Gastroesophageal sphincter (tissue), 4 donors: Measurements from ENCODE around the gene SUSD3. TPM values are rescaled to one million over a fixed set of nuclear protein-coding genes. Genes with fewer than 3 reads are reported as not detected.

Source experiments
- ATAC-seq: fragments of 150-250 bp; one replicate; pipeline ENCODE4 v1.9.1; 2016; ENCODE audit warnings: mild to moderate bottlenecking, moderate library complexity
- H3K27ac ChIP-seq, 4 donors: fragments of 200-600 bp; sonication (generic) in 3 of 4; 1 replicate in 3 of 4; 2 replicates in 1 of 4; pipeline ENCODE4 v1.5.1; 2016 to 2019
- H3K27me3 ChIP-seq: fragments of 200-600 bp; sonication (generic); one replicate; pipeline ENCODE4 v1.5.1; 2019
- H3K36me3 ChIP-seq, 2 donors: fragments of 200-600 bp; sonication (generic); one replicate each; pipeline ENCODE4 v1.5.1; 2019; ENCODE audit warnings: control low read depth in 1 of 2
- H3K4me1 ChIP-seq, 3 donors: fragments of 200-600 bp; sonication (generic); 1 replicate in 2 of 3; 2 replicates in 1 of 3; pipeline ENCODE4 v1.5.1; 2016 to 2019; ENCODE audit warnings: control low read depth in 2 of 3
- H3K4me3 ChIP-seq, 2 donors: fragments of 200-600 bp; sonication (generic); one replicate each; pipeline ENCODE4 v1.5.1; 2019; ENCODE audit warnings: mild to moderate bottlenecking in 1 of 2, moderate library complexity in 1 of 2
- H3K9me3 ChIP-seq, 3 donors: fragments of 200-600 bp; sonication (generic); one replicate each; pipeline ENCODE4 v1.5.1; 2017 to 2019; ENCODE audit warnings: control low read depth in 2 of 3
- EP300 ChIP-seq: sonication (generic); formaldehyde crosslinking; IDR thresholded peaks from one replicate; pipeline ENCODE4 v1.6.1; 2017; ENCODE audit warnings: antibody characterized with exemption, mild to moderate bottlenecking
- POLR2A ChIP-seq, 2 donors: fragments of 450-650 bp; IDR thresholded peaks; one replicate each; pipeline ENCODE4 v1.6.1; 2017; ENCODE audit warnings: antibody characterized with exemption in 2 of 2, mild to moderate bottlenecking in 2 of 2, moderate library complexity in 1 of 2
- POLR2AphosphoS5 ChIP-seq: sonication (generic); formaldehyde crosslinking; IDR thresholded peaks from one replicate; pipeline ENCODE4 v1.6.1; 2017; ENCODE audit warnings: antibody characterized with exemption
- WGBS, 2 donors: methylation state at CpG; one replicate each; pipeline ENCODE4 v1.1.5; 2018; ENCODE audit warnings: low coverage in 1 of 2; 5-methylcytosine and 5-hydroxymethylcytosine counted together
- total RNA-seq, 4 donors: library from RNA; depleted of rRNA; stranded (reverse); fragments of >200 nt; gene quantifications; one replicate each; pipeline ENCODE4 v1.1.0, GENCODE V29; 2016
- TF ChIP-seq, protein P1 (sequence below), 4 experiments: fragments of 200-600 bp in 2 of 4; fragments of 450-650 bp in 2 of 4; sonication (generic) in 1 of 4; IDR thresholded peaks; one replicate each; pipeline ENCODE4 v1.5.1; 2017 to 2019; ENCODE audit warnings: antibody characterized with exemption in 4 of 4, mild to moderate bottlenecking in 2 of 4, moderate library complexity in 2 of 4

SUSD3 gene
- total RNA-seq, 4 donors from 2014 or later = 1.5 to 4.7 (median 2.1) TPM; not detected in 1

- Histone ChIP-seq H3K27me3 (peaks cover under 1% of the 10 kb centered on the region), H3K36me3 (no peaks in the 10 kb centered on the region), H3K9me3 (no peaks in the 10 kb centered on the region), H3K4me3 (no peak overlapping the region), H3K4me1 (no peaks in the 10 kb centered on the region), H3K27ac (no peak overlapping the region)
- WGBS, 2 donors = 41 to 83% methylated on average over 3 to 6 of the region's 27 CpGs
- TF ChIP-seq POLR2A (IDR thresholded peaks at IDR 0.05) (no peak), POLR2AphosphoS5 (no peak), EP300 (no peak)
- TF ChIP-seq, protein P1, sequence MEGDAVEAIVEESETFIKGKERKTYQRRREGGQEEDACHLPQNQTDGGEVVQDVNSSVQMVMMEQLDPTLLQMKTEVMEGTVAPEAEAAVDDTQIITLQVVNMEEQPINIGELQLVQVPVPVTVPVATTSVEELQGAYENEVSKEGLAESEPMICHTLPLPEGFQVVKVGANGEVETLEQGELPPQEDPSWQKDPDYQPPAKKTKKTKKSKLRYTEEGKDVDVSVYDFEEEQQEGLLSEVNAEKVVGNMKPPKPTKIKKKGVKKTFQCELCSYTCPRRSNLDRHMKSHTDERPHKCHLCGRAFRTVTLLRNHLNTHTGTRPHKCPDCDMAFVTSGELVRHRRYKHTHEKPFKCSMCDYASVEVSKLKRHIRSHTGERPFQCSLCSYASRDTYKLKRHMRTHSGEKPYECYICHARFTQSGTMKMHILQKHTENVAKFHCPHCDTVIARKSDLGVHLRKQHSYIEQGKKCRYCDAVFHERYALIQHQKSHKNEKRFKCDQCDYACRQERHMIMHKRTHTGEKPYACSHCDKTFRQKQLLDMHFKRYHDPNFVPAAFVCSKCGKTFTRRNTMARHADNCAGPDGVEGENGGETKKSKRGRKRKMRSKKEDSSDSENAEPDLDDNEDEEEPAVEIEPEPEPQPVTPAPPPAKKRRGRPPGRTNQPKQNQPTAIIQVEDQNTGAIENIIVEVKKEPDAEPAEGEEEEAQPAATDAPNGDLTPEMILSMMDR (IDR thresholded peaks at IDR 0.05) = no peak
- ATAC-seq = no peak
Observed at GRCh38 chr9:93020771-93021670, 37.5 kb upstream of the SUSD3 start.

GRCh38 chr9:93022066-93022465, 36.4 kb upstream of the SUSD3 start:
- H3K9me3 ChIP-seq = no peaks in the 10 kb centered on the region
- TF ChIP-seq POLR2AphosphoS5 (no peak), EP300 (no peak), POLR2A (IDR thresholded peaks at IDR 0.05) (no peak)
- TF ChIP-seq, protein P1 (IDR thresholded peaks at IDR 0.05) = no peak
- ATAC-seq = no peak
- H3K36me3 ChIP-seq = no peaks in the 10 kb centered on the region
- no peak overlapping the region for H3K4me3 ChIP-seq
- no peaks in the 10 kb centered on the region for H3K27me3 ChIP-seq
- WGBS, 2 donors = 100% methylated on average over 1 of the region's 9 CpGs; no CpG with 5 or more reads in 1 of the 2 donors
- H3K4me1 ChIP-seq = no peaks in the 10 kb centered on the region
- no peak overlapping the region for H3K27ac ChIP-seq

GRCh38 chr9:93022721-93023520, 35.6 kb upstream of the SUSD3 start:
- H3K36me3 ChIP-seq = no peaks in the 10 kb centered on the region
- no peak overlapping the region for H3K27ac ChIP-seq
- WGBS, 2 donors = 100% methylated on average over 1 to 2 of the region's 23 CpGs
- no peaks in the 10 kb centered on the region for H3K9me3 ChIP-seq
- TF ChIP-seq, protein P1 (IDR thresholded peaks at IDR 0.05) = no peak
- TF ChIP-seq EP300 (no peak), POLR2AphosphoS5 (no peak), POLR2A (IDR thresholded peaks at IDR 0.05) (no peak)
- H3K4me3 ChIP-seq = no peak overlapping the region
- no peaks in the 10 kb centered on the region for H3K27me3 ChIP-seq
- no peak for ATAC-seq
- no peaks in the 10 kb centered on the region for H3K4me1 ChIP-seq

DNA sequence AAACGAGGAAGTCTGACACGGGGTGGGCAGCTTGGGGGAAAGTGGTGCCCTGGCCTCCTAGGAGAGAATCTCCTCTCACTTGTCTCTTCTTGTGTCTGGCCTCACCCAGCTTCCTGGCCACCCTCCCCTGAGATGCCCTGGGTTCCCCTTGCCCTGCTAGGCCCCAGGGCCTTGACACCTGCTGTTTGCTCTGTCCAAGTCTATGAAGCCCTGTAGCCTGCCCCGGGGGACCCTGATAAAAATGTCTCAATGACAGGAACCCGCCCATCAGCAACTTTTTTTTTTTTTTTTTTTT, 35.0 kb upstream of the SUSD3 start:
- no peak for ATAC-seq
- WGBS, 2 donors = 70 to 82% methylated on average over 2 to 4 of the region's 4 CpGs

DNA sequence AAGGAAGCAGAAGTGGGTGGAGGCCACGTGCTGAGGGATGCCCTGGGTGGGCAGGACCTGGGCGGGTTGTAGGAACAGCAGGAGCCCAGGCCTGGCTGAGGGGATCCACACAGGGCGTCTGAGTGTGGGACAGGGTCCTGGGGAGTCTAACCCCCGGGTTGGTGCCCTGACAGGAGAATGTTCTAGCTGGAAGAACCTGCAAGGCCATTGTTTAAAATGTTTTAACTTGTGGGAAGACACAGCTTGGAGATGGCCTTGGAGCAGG, 33.9 kb upstream of the SUSD3 start:
- 80 to 92% methylated on average over 1 to 2 of the region's 4 CpGs for WGBS, 2 donors
- Histone ChIP-seq H3K9me3 (no peaks in the 10 kb centered on the region), H3K4me1 (no peaks in the 10 kb centered on the region), H3K27me3 (no peaks in the 10 kb centered on the region), H3K4me3 (no peak overlapping the region), H3K27ac (no peak overlapping the region), H3K36me3 (no peaks in the 10 kb centered on the region)
- no peak for TF ChIP-seq EP300
- TF ChIP-seq, protein P1 (IDR thresholded peaks at IDR 0.05) = no peak
- TF ChIP-seq POLR2AphosphoS5 = no peak
- TF ChIP-seq POLR2A (IDR thresholded peaks at IDR 0.05) = no peak
- ATAC-seq = no peak

More for the DNA sequence above, 35.0 kb upstream of the SUSD3 start:
- Histone ChIP-seq H3K36me3 (no peaks in the 10 kb centered on the region), H3K4me3 (no peak overlapping the region), H3K27me3 (no peaks in the 10 kb centered on the region), H3K9me3 (no peaks in the 10 kb centered on the region), H3K27ac (no peak overlapping the region), H3K4me1 (no peaks in the 10 kb centered on the region)
- no peak for TF ChIP-seq POLR2A (IDR thresholded peaks at IDR 0.05)
- TF ChIP-seq EP300 = no peak
